Rectal smooth muscle tissue (tissue), 1 donor: ENCODE results near the gene ZNF705A.
A peak's percentile ranks its signal among the peaks of the same experiment; 100 is the strongest.
"Not testable (repeated sequence)": the region's sequence is repeated elsewhere in the genome, so short reads cannot be mapped to it uniquely, and the experiment has no call there.

Experiments
- H3K27ac ChIP-seq: one replicate; pipeline ENCODE4 v1.7.0; 2013; ENCODE audit warnings: low read depth, low read length, inconsistent platforms
- H3K27me3 ChIP-seq: one replicate; pipeline ENCODE4 v1.7.0; 2013; ENCODE audit warnings: low read length; ENCODE audit not compliant: control insufficient read depth, insufficient read depth
- H3K36me3 ChIP-seq: one replicate; pipeline ENCODE4 v1.7.0; 2013; ENCODE audit warnings: low read length; ENCODE audit not compliant: control insufficient read depth, insufficient read depth
- H3K4me1 ChIP-seq: one replicate; pipeline ENCODE4 v1.7.0; 2013; ENCODE audit warnings: low read length; ENCODE audit not compliant: control insufficient read depth, insufficient read depth
- H3K4me3 ChIP-seq: one replicate; pipeline ENCODE4 v1.7.0; 2013; ENCODE audit warnings: low read length
- H3K9ac ChIP-seq: one replicate; pipeline ENCODE4 v1.7.0; 2013; ENCODE audit warnings: low read length

Gene ZNF705A

GRCh38 chr12:8221844-8222243 lies 65.0 kb downstream of the ZNF705A start:
- H3K27ac ChIP-seq, H3K4me1 ChIP-seq, H3K36me3 ChIP-seq, H3K4me3 ChIP-seq, H3K9ac ChIP-seq, H3K27me3 ChIP-seq: not testable (repeated sequence)

GRCh38 chr12:8222303-8222702 lies 65.5 kb downstream of the ZNF705A start:
- H3K27me3 ChIP-seq, H3K4me1 ChIP-seq, H3K36me3 ChIP-seq, H3K9ac ChIP-seq, H3K4me3 ChIP-seq, H3K27ac ChIP-seq: not testable (repeated sequence)

GRCh38 chr12:8223646-8224045 lies 66.8 kb downstream of the ZNF705A start:
- not testable (repeated sequence) for H3K4me1 ChIP-seq, H3K27me3 ChIP-seq, H3K36me3 ChIP-seq, H3K27ac ChIP-seq, H3K9ac ChIP-seq, H3K4me3 ChIP-seq

- H3K36me3 ChIP-seq, H3K9ac ChIP-seq, H3K27me3 ChIP-seq, H3K4me3 ChIP-seq, H3K4me1 ChIP-seq, H3K27ac ChIP-seq: not testable (repeated sequence)
These were observed 68.0 kb downstream of the ZNF705A start for GRCh38 chr12:8224782-8225181.

- no peak overlapping the region for H3K27ac ChIP-seq
- H3K27me3 ChIP-seq = no peaks in the 10 kb centered on the region
- H3K4me3 ChIP-seq = no peak overlapping the region
- no peaks in the 10 kb centered on the region for H3K4me1 ChIP-seq
- no peaks in the 10 kb centered on the region for H3K36me3 ChIP-seq
- H3K9ac ChIP-seq = no peak overlapping the region
These were observed 69.5 kb downstream of the ZNF705A start for GRCh38 chr12:8226355-8226754.

GRCh38 chr12:8226992-8227731 lies 70.3 kb downstream of the ZNF705A start, which contains the start of gene FAM90A1:
Gene FAM90A1, minus strand, starts transcription at chr12:8227618. Its CDS starts 2,786 bp downstream, at chr12:8224832.
- H3K4me3 ChIP-seq = peak within 1 kb of the TSS; percentile 27
- H3K36me3 ChIP-seq, H3K9ac ChIP-seq, H3K27me3 ChIP-seq, H3K27ac ChIP-seq, H3K4me1 ChIP-seq: not testable (repeated sequence)

GRCh38 chr12:8227732-8228077 lies 70.9 kb downstream of the ZNF705A start:
- not testable (repeated sequence) for H3K27me3 ChIP-seq, H3K27ac ChIP-seq, H3K36me3 ChIP-seq, H3K4me1 ChIP-seq, H3K9ac ChIP-seq, H3K4me3 ChIP-seq

GRCh38 chr12:8228607-8229006 lies 71.8 kb downstream of the ZNF705A start:
- H3K9ac ChIP-seq, H3K36me3 ChIP-seq, H3K4me3 ChIP-seq, H3K4me1 ChIP-seq, H3K27me3 ChIP-seq, H3K27ac ChIP-seq: not testable (repeated sequence)

GRCh38 chr12:8229486-8229885 lies 72.7 kb downstream of the ZNF705A start:
- H3K36me3 ChIP-seq, H3K27ac ChIP-seq, H3K4me3 ChIP-seq, H3K9ac ChIP-seq, H3K4me1 ChIP-seq, H3K27me3 ChIP-seq: not testable (repeated sequence)
